ENCODE measurements around the gene ZNF831.

The ZNF831 gene

GRCh38 chr20:59163631-59164530 lies at the start of gene ZNF831:
ZNF831 (plus strand) TSS chr20:59163821; CDS start chr20:59191020, 27,199 bp downstream.
- DNase-seq, result peak; percentile 53

- DNase-seq, result no peak
These were observed 46.1 kb upstream of the ZNF831 start for GRCh38 chr20:59117526-59117925.

- DNase-seq, result no peak
These were observed 44.8 kb upstream of the ZNF831 start for GRCh38 chr20:59118855-59119254.

- peak; percentile 51 for DNase-seq
These were observed 43.1 kb upstream of the ZNF831 start for GRCh38 chr20:59120491-59120890.

GRCh38 chr20:59120919-59121318 lies 42.7 kb upstream of the ZNF831 start:
- no peak for DNase-seq

- no peak for DNase-seq
These were observed 41.7 kb upstream of the ZNF831 start for GRCh38 chr20:59121714-59122565.

GRCh38 chr20:59122566-59122919 lies 41.1 kb upstream of the ZNF831 start:
- no peak for DNase-seq

GRCh38 chr20:59123011-59123677 lies 40.5 kb upstream of the ZNF831 start:
- peak; percentile 14 for DNase-seq

GRCh38 chr20:59123678-59124255 lies 39.9 kb upstream of the ZNF831 start:
- DNase-seq, result no peak

GRCh38 chr20:59124296-59125029 lies 39.2 kb upstream of the ZNF831 start:
- no peak for DNase-seq

- DNase-seq, result no peak
These were observed 38.3 kb upstream of the ZNF831 start for GRCh38 chr20:59125332-59125731.

- DNase-seq, result no peak
These were observed 37.8 kb upstream of the ZNF831 start for GRCh38 chr20:59125836-59126235.

- DNase-seq, result no peak
These were observed 35.8 kb upstream of the ZNF831 start for GRCh38 chr20:59127839-59128238.

- no peak for DNase-seq
These were observed 31.9 kb upstream of the ZNF831 start for GRCh38 chr20:59131551-59132285.

- DNase-seq, result no peak
These were observed 29.4 kb upstream of the ZNF831 start for GRCh38 chr20:59134182-59134581.

GRCh38 chr20:59135093-59135492 lies 28.5 kb upstream of the ZNF831 start:
- no peak for DNase-seq

- DNase-seq, result no peak
These were observed 27.6 kb upstream of the ZNF831 start for GRCh38 chr20:59136027-59136426.

GRCh38 chr20:59137532-59137931 lies 26.1 kb upstream of the ZNF831 start:
- DNase-seq, result no peak

GRCh38 chr20:59138114-59138748 lies 25.4 kb upstream of the ZNF831 start:
- no peak for DNase-seq

GRCh38 chr20:59139998-59140397 lies 23.6 kb upstream of the ZNF831 start:
- DNase-seq, result no peak
